A549 (cell line): ENCODE results near the gene FAM98C. TPM values are rescaled to one million over a fixed set of nuclear protein-coding genes. Genes with fewer than 3 reads are reported as not detected.

Experiments used
- ATAC-seq, 2 experiments: fragments of 200-7000 bp in 1 of 2; fragments of >200 bp in 1 of 2; cut with Nextera tagmentation in 1 of 2; cut with Tn5 transposase in 1 of 2; 3 replicates each; pipeline versions ENCODE4 v1.8.0 to v1.9.1; 2018 to 2020; ENCODE audit warnings: mild to moderate bottlenecking in 1 of 2, moderate library complexity in 1 of 2
- CTCF ChIA-PET: fragments of 300-600 bp; sonication (Branson Sonifier 250); formaldehyde crosslinking; extraction: SDS; loops from one replicate; lab custom pipeline; 2021; ENCODE audit warnings: antibody characterized with exemption, inconsistent platforms; lab: Yijun Ruan, JAX
- POLR2A ChIA-PET: fragments of 350-600 bp; formaldehyde crosslinking; extraction: SDS; loops from one replicate; lab custom pipeline; 2021; ENCODE audit warnings: antibody characterized with exemption, inconsistent platforms; lab: Yijun Ruan, JAX
- DNase-seq, 2 experiments: peaks; one replicate each; pipeline versions ENCODE4 v3.0.0 to v3.0.0-alpha.2; 2011 to 2016; ENCODE audit warnings: low read depth in 1 of 2, low spot score in 1 of 2
- FAIRE-seq: peaks from 2 replicates; lab custom pipeline; 2011; peaks lifted over from hg19 to GRCh38; lab: Jason Lieb, UNC
- H3K27ac ChIP-seq, 2 experiments: fragments of >200 bp; sonication (Bioruptor Twin); formaldehyde crosslinking; 3 replicates each; pipeline ENCODE4 v1.5.1; 2016 to 2017
- H3K4me1 ChIP-seq: fragments of >200 bp; sonication (Bioruptor Twin); formaldehyde crosslinking; 3 replicates; pipeline ENCODE4 v1.6.1; 2016
- H3K4me2 ChIP-seq: fragments of >200 bp; sonication (Bioruptor Twin); formaldehyde crosslinking; 3 replicates; pipeline ENCODE4 v1.6.1; 2016
- H3K4me3 ChIP-seq: fragments of >200 bp; sonication (Bioruptor Twin); formaldehyde crosslinking; 3 replicates; pipeline ENCODE4 v1.5.1; 2016
- H3K9me3 ChIP-seq: fragments of >200 bp; sonication (Bioruptor Twin); formaldehyde crosslinking; 3 replicates; pipeline ENCODE4 v1.6.1; 2016
- ATOH8 ChIP-seq: fragments of 250-450 bp; sonication (Bioruptor Pico); IDR thresholded peaks from 2 replicates; pipeline ENCODE4 v1.5.0; 2020; ENCODE audit warnings: low read depth, mild to moderate bottlenecking, moderate library complexity
- CTCF ChIP-seq: fragments of >200 bp; sonication (Bioruptor Twin); formaldehyde crosslinking; IDR thresholded peaks from 3 replicates; pipeline ENCODE4 v1.5.1; 2016
- EP300 ChIP-seq, 2 experiments: fragments of >200 bp; sonication (Bioruptor Twin); formaldehyde crosslinking; IDR thresholded peaks; 2 replicates in 1 of 2; 3 replicates in 1 of 2; pipeline ENCODE4 v1.6.1; 2016 to 2017
- ESRRA ChIP-seq: fragments of 150-350 bp; IDR thresholded peaks from 2 replicates; pipeline ENCODE4 v1.6.1; 2014; ENCODE audit warnings: mild to moderate bottlenecking, low read length, borderline replicate concordance
- FOSB ChIP-seq: fragments of 250-450 bp; sonication (Bioruptor Pico); IDR thresholded peaks from 2 replicates; pipeline ENCODE4 v1.5.0; 2020; ENCODE audit warnings: mild to moderate bottlenecking, moderate library complexity
- FOSL2 ChIP-seq, 2 experiments: fragments of 450-650 bp in 1 of 2; fragments of >200 bp in 1 of 2; sonication (Bioruptor Twin) in 1 of 2; formaldehyde crosslinking; IDR thresholded peaks; 2 replicates each; pipeline versions ENCODE4 v1.5.0 to v1.6.1; 2016 to 2020; ENCODE audit warnings: mild to moderate bottlenecking in 1 of 2, moderate library complexity in 1 of 2
- HEYL ChIP-seq: fragments of 250-450 bp; sonication (Bioruptor Pico); IDR thresholded peaks from 2 replicates; pipeline ENCODE4 v1.8.0; 2021; ENCODE audit warnings: mild to moderate bottlenecking, moderate library complexity
- HOXB13 ChIP-seq: fragments of 250-450 bp; sonication (Bioruptor Pico); IDR thresholded peaks from 2 replicates; pipeline ENCODE4 v1.5.0; 2020; ENCODE audit warnings: low read depth, mild to moderate bottlenecking, moderate library complexity
- JUNB ChIP-seq: fragments of >200 bp; sonication (Bioruptor Twin); formaldehyde crosslinking; IDR thresholded peaks from 2 replicates; pipeline ENCODE4 v1.6.1; 2016
- MAX ChIP-seq: IDR thresholded peaks from 2 replicates; pipeline ENCODE4 v1.6.1; 2012
- MYC ChIP-seq: IDR thresholded peaks from 2 replicates; pipeline ENCODE4 v1.6.1; 2012; ENCODE audit warnings: mild to moderate bottlenecking, inconsistent platforms, low read length, improper control_type of control experiment, borderline replicate concordance
- PBX3 ChIP-seq: IDR thresholded peaks from 2 replicates; pipeline ENCODE4 v1.6.1; 2012
- POLR2AphosphoS2 ChIP-seq: conservative IDR thresholded peaks from 2 replicates; pipeline ENCODE4 v1.6.1; 2012; ENCODE audit warnings: low read length, improper control_type of control experiment, inconsistent platforms
- RCOR1 ChIP-seq: fragments of 150-350 bp; IDR thresholded peaks from 2 replicates; pipeline ENCODE4 v1.6.1; 2014; ENCODE audit warnings: antibody characterized with exemption, low read length, low read depth
- RFX5 ChIP-seq: fragments of 450-650 bp; IDR thresholded peaks from 2 replicates; pipeline ENCODE4 v1.7.1; 2014; ENCODE audit warnings: antibody characterized with exemption, mild to moderate bottlenecking, moderate library complexity
- SMC3 ChIP-seq: fragments of >200 bp; sonication (Bioruptor Twin); formaldehyde crosslinking; IDR thresholded peaks from 3 replicates; pipeline ENCODE4 v1.6.1; 2018; ENCODE audit warnings: inconsistent platforms
- TFCP2L1 ChIP-seq: fragments of 250-450 bp; sonication (Bioruptor Pico); IDR thresholded peaks from 2 replicates; pipeline ENCODE4 v1.5.0; 2021; ENCODE audit warnings: mild to moderate bottlenecking
- TP53 ChIP-seq: fragments of 250-450 bp; sonication (Bioruptor Pico); IDR thresholded peaks from 2 replicates; pipeline ENCODE4 v1.5.0; 2021; ENCODE audit warnings: mild to moderate bottlenecking, moderate library complexity
- WGBS: methylation state at CpG from one replicate; pipeline ENCODE4 v1.1.6; 2017; ENCODE audit errors: missing lambda C conversion rate; 5-methylcytosine and 5-hydroxymethylcytosine counted together
- polyA plus RNA-seq, 4 experiments: library from polyadenylated mRNA; depleted of rRNA in 3 of 4; stranded (reverse); fragments of >200 nt; fragmentation: RNase III in 1 of 4; extraction: RNeasy Plus Mini Kit Qiagen cat#74134 plus additional on column Dnase treatment in 1 of 4; gene quantifications; 2 replicates in 3 of 4; 3 replicates in 1 of 4; pipeline ENCODE4 v1.2.3, GENCODE V29; 2011 to 2017
- TF ChIP-seq, protein P1 (sequence below): fragments of 250-450 bp; sonication (Bioruptor Pico); IDR thresholded peaks from 2 replicates; pipeline ENCODE4 v1.5.0; 2021; ENCODE audit warnings: mild to moderate bottlenecking, moderate library complexity, borderline replicate concordance

FAM98C gene
- polyA plus RNA-seq, 2 of the 4 experiments (the other 2 are of a cell fraction), result 12.8 to 20.4 TPM

GRCh38 chr19:38429811-38430156 is 26.9 kb downstream of the FAM98C start:
- H3K27ac ChIP-seq, result no peak overlapping the region
- no peak overlapping the region for H3K4me3 ChIP-seq
- WGBS, result 54% methylated on average over 2 of the region's 2 CpGs
- TF ChIP-seq POLR2AphosphoS2 (no peak), TFCP2L1 (CRISPR knock-in tag) (no peak), HEYL (CRISPR knock-in tag) (no peak), FOSL2 (IDR thresholded peaks at IDR 0.05) (no peak), FOSL2 (CRISPR knock-in tag; IDR thresholded peaks at IDR 0.05) (no peak), EP300 (IDR thresholded peaks at IDR 0.05) (no peak), MYC (no peak), FOSB (CRISPR knock-in tag) (no peak)
- TF ChIP-seq, protein P1, sequence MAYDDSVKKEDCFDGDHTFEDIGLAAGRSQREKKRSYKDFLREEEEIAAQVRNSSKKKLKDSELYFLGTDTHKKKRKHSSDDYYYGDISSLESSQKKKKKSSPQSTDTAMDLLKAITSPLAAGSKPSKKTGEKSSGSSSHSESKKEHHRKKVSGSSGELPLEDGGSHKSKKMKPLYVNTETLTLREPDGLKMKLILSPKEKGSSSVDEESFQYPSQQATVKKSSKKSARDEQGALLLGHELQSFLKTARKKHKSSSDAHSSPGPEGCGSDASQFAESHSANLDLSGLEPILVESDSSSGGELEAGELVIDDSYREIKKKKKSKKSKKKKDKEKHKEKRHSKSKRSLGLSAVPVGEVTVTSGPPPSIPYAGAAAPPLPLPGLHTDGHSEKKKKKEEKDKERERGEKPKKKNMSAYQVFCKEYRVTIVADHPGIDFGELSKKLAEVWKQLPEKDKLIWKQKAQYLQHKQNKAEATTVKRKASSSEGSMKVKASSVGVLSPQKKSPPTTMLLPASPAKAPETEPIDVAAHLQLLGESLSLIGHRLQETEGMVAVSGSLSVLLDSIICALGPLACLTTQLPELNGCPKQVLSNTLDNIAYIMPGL (CRISPR knock-in tag), result no peak
- H3K4me1 ChIP-seq, result peaks cover 6% of the 10 kb centered on the region; the same call in 2 of the 3 replicates
- DNase-seq (no peak), FAIRE-seq (no peak), ATAC-seq (no peak)
- no peak overlapping the region for H3K4me2 ChIP-seq
- CTCF ChIA-PET, result no interaction called here
- POLR2A ChIA-PET, result no interaction called here
- no peaks in the 10 kb centered on the region for H3K9me3 ChIP-seq

- TF ChIP-seq RFX5 (no peak), ATOH8 (no peak), TP53 (CRISPR knock-in tag) (no peak), CTCF (no peak), PBX3 (no peak), JUNB (no peak)
- TF ChIP-seq, all 56 proteins: peak for 0
- no peak overlapping the region for H3K4me2 ChIP-seq
- FAIRE-seq (peak; percentile 70), ATAC-seq (no peak), DNase-seq (no peak)
- ChIA-PET CTCF (interaction anchor here (0.7 to 2.0 kb wide), 5 partner anchors 27 to 528 kb away, joined by 3 to 9 read pairs (median 3); partner anchors contain the start of gene FAM98C), POLR2A (interaction anchor here (0.7 kb wide), 2 partner anchors 217 to 674 kb away, joined by 3 read pairs; partner anchors contain the start of gene ACTN4)
- H3K4me3 ChIP-seq, result no peak overlapping the region
- no peaks in the 10 kb centered on the region for H3K9me3 ChIP-seq
- H3K27ac ChIP-seq, result no peak overlapping the region
- whole genome bisulfite sequencing, result 59% methylated on average over 7 of the region's 7 CpGs
- peaks cover 6% of the 10 kb centered on the region; the same call in 2 of the 3 replicates for H3K4me1 ChIP-seq
Measured at GRCh38 chr19:38430931-38431330, 28.0 kb downstream of the FAM98C start.

GRCh38 chr19:38433268-38433733 is 30.4 kb downstream of the FAM98C start, which contains the start of gene RYR1:
RYR1 (plus strand) TSS chr19:38433691; CDS start chr19:38433830, 139 bp downstream.
- Histone ChIP-seq H3K4me1 (peaks cover 6% of the 10 kb centered on the region; the same call in 2 of the 3 replicates), H3K4me2 (peak within 1 kb of the TSS; percentile 61), H3K27ac (no peak within 1 kb of the TSS), H3K9me3 (no peaks in the 10 kb centered on the region), H3K4me3 (peak within 1 kb of the TSS; percentile 12; the same call in 1 of the 3 replicates)
- WGBS, result 29% methylated on average over 20 of the region's 20 CpGs
- no peak for FAIRE-seq
- peak in 1 of 2 experiments; percentile 95 for DNase-seq
- ATAC-seq, result peak; percentile 77 to 91
- ChIA-PET POLR2A (no interaction called here), CTCF (interaction anchor here (0.9 kb wide), 1 partner anchor 30 kb away, joined by 4 read pairs; the partner anchor contains the start of gene FAM98C)
- 0 out of 2 replicates have a peak, but pooled peaks have one; percentile 40 for TF ChIP-seq RCOR1
- no peak for TF ChIP-seq ESRRA
- no peak for TF ChIP-seq SMC3
- TF ChIP-seq HEYL (CRISPR knock-in tag), result no peak
- no peak for TF ChIP-seq POLR2AphosphoS2
- no peak for TF ChIP-seq PBX3
- TF ChIP-seq MYC, result no peak
- no peak for TF ChIP-seq HOXB13 (CRISPR knock-in tag)
- 0 out of 2 replicates have a peak, but pooled peaks have one; percentile 8 for TF ChIP-seq MAX
- TF ChIP-seq, protein P1 (CRISPR knock-in tag), result no peak
